WTC11 (cell line): ENCODE data around the gene GPATCH8. TPM values are rescaled to one million over a fixed set of nuclear protein-coding genes. Genes with fewer than 3 reads are reported as not detected.
A peak's percentile ranks its signal among the peaks of the same experiment; 100 is the strongest.

Source experiments
- AR ChIP-seq: fragments of 250-450 bp; sonication (Bioruptor Pico); IDR thresholded peaks from 2 replicates; pipeline ENCODE4 v1.9.0; 2021; ENCODE audit warnings: mild to moderate bottlenecking
- ATF1 ChIP-seq: sonication (generic); formaldehyde crosslinking; IDR thresholded peaks from 2 replicates; pipeline ENCODE4 v1.8.1; 2023; ENCODE audit warnings: mild to moderate bottlenecking, moderate library complexity, missing genetic modification reagents
- CREB1 ChIP-seq: sonication (generic); formaldehyde crosslinking; IDR thresholded peaks from 2 replicates; pipeline ENCODE4 v1.8.0; 2023; ENCODE audit warnings: mild to moderate bottlenecking, missing genetic modification reagents
- CREM ChIP-seq: sonication (generic); formaldehyde crosslinking; IDR thresholded peaks from 2 replicates; pipeline ENCODE4 v1.8.1; 2022; ENCODE audit warnings: mild to moderate bottlenecking, missing genetic modification reagents, moderate library complexity
- E2F1 ChIP-seq: sonication (generic); formaldehyde crosslinking; IDR thresholded peaks from 2 replicates; pipeline ENCODE4 v1.8.0; 2022; ENCODE audit warnings: mild to moderate bottlenecking, missing genetic modification reagents
- E2F4 ChIP-seq: sonication (generic); formaldehyde crosslinking; IDR thresholded peaks from 2 replicates; pipeline ENCODE4 v1.8.1; 2022; ENCODE audit warnings: low read depth, mild to moderate bottlenecking, moderate library complexity, missing genetic modification reagents, borderline replicate concordance
- ELF4 ChIP-seq: sonication (generic); formaldehyde crosslinking; IDR thresholded peaks from 2 replicates; pipeline ENCODE4 v1.8.1; 2022; ENCODE audit warnings: low read depth, mild to moderate bottlenecking, moderate library complexity, missing genetic modification reagents
- FOXJ3 ChIP-seq: sonication (generic); formaldehyde crosslinking; IDR thresholded peaks from 2 replicates; pipeline ENCODE4 v1.9.0; 2021; ENCODE audit warnings: missing genetic modification reagents, mild to moderate bottlenecking, borderline replicate concordance
- FOXK1 ChIP-seq: sonication (generic); formaldehyde crosslinking; IDR thresholded peaks from 2 replicates; pipeline ENCODE4 v1.8.0; 2022; ENCODE audit warnings: mild to moderate bottlenecking, moderate library complexity, missing genetic modification reagents
- FOXP1 ChIP-seq: sonication (generic); formaldehyde crosslinking; IDR thresholded peaks from 2 replicates; pipeline ENCODE4 v1.8.0; 2022; ENCODE audit warnings: missing genetic modification reagents, mild to moderate bottlenecking, moderate library complexity, borderline replicate concordance
- GTF2I ChIP-seq: fragments of 250-450 bp; sonication (Bioruptor Pico); conservative IDR thresholded peaks from 2 replicates; pipeline ENCODE4 v1.4.0; 2021; ENCODE audit warnings: mild to moderate bottlenecking
- KAT7 ChIP-seq: sonication (generic); formaldehyde crosslinking; IDR thresholded peaks from 2 replicates; pipeline ENCODE4 v1.8.1; 2023; ENCODE audit warnings: missing genetic modification reagents, mild to moderate bottlenecking, borderline replicate concordance
- MXD4 ChIP-seq: fragments of 250-450 bp; sonication (Bioruptor Pico); IDR thresholded peaks from 2 replicates; pipeline ENCODE4 v1.8.0; 2021; ENCODE audit warnings: mild to moderate bottlenecking, moderate library complexity, borderline replicate concordance
- MYBL2 ChIP-seq: sonication (generic); formaldehyde crosslinking; IDR thresholded peaks from 2 replicates; pipeline ENCODE4 v1.8.1; 2023; ENCODE audit warnings: mild to moderate bottlenecking, moderate library complexity, missing genetic modification reagents
- NFATC4 ChIP-seq: fragments of 250-450 bp; sonication (Bioruptor Pico); IDR thresholded peaks from 2 replicates; pipeline ENCODE4 v1.9.0; 2021; ENCODE audit warnings: mild to moderate bottlenecking
- NFYB ChIP-seq: sonication (generic); formaldehyde crosslinking; conservative IDR thresholded peaks from 2 replicates; pipeline ENCODE4 v1.8.0; 2022; ENCODE audit warnings: low read depth, missing genetic modification reagents
- NR3C1 ChIP-seq: sonication (generic); formaldehyde crosslinking; conservative IDR thresholded peaks from 2 replicates; pipeline ENCODE4 v1.8.1; 2023; ENCODE audit warnings: low read depth, mild to moderate bottlenecking, missing genetic modification reagents
- PREB ChIP-seq: sonication (generic); formaldehyde crosslinking; IDR thresholded peaks from 2 replicates; pipeline ENCODE4 v1.8.1; 2022; ENCODE audit warnings: mild to moderate bottlenecking, missing genetic modification reagents, moderate library complexity, borderline replicate concordance
- RELA ChIP-seq: sonication (generic); formaldehyde crosslinking; IDR thresholded peaks from 2 replicates; pipeline ENCODE4 v1.8.1; 2022; ENCODE audit warnings: missing genetic modification reagents, mild to moderate bottlenecking, borderline replicate concordance
- RORB ChIP-seq: fragments of 250-450 bp; sonication (Bioruptor Pico); IDR thresholded peaks from 2 replicates; pipeline ENCODE4 v1.9.0; 2021; ENCODE audit warnings: mild to moderate bottlenecking
- SOX15 ChIP-seq: fragments of 250-450 bp; sonication (Bioruptor Pico); IDR thresholded peaks from 2 replicates; pipeline ENCODE4 v1.9.0; 2021; ENCODE audit warnings: mild to moderate bottlenecking
- SP1 ChIP-seq: sonication (generic); formaldehyde crosslinking; conservative IDR thresholded peaks from 2 replicates; pipeline ENCODE4 v1.8.1; 2022; ENCODE audit warnings: missing genetic modification reagents
- TEAD1 ChIP-seq: sonication (generic); formaldehyde crosslinking; IDR thresholded peaks from 2 replicates; pipeline ENCODE4 v1.8.0; 2022; ENCODE audit warnings: mild to moderate bottlenecking, missing genetic modification reagents
- ZNF121 ChIP-seq: sonication (generic); formaldehyde crosslinking; IDR thresholded peaks from 2 replicates; pipeline ENCODE4 v1.8.0; 2023; ENCODE audit warnings: missing genetic modification reagents
- ZNF219 ChIP-seq: sonication (generic); formaldehyde crosslinking; IDR thresholded peaks from 2 replicates; pipeline ENCODE4 v1.8.0; 2023; ENCODE audit warnings: missing genetic modification reagents, mild to moderate bottlenecking, borderline replicate concordance
- ZNF232 ChIP-seq: sonication (generic); formaldehyde crosslinking; IDR thresholded peaks from 2 replicates; pipeline ENCODE4 v1.8.0; 2022; ENCODE audit warnings: mild to moderate bottlenecking, missing genetic modification reagents
- ZNF396 ChIP-seq: fragments of 250-450 bp; sonication (Bioruptor Pico); IDR thresholded peaks from 2 replicates; pipeline ENCODE4 v1.8.0; 2021; ENCODE audit warnings: mild to moderate bottlenecking, moderate library complexity, borderline replicate concordance
- ZNF423 ChIP-seq: fragments of 250-450 bp; sonication (Bioruptor Pico); IDR thresholded peaks from 2 replicates; pipeline ENCODE4 v2.1.2; 2022; ENCODE audit warnings: mild to moderate bottlenecking, moderate library complexity
- ZNF425 ChIP-seq: fragments of 250-450 bp; sonication (Bioruptor Pico); conservative IDR thresholded peaks from 2 replicates; pipeline ENCODE4 v1.9.0; 2021; ENCODE audit warnings: mild to moderate bottlenecking
- ZNF671 ChIP-seq: fragments of 250-450 bp; sonication (Bioruptor Pico); IDR thresholded peaks from 2 replicates; pipeline ENCODE4 v1.8.0; 2021; ENCODE audit warnings: mild to moderate bottlenecking
- total RNA-seq: library from RNA; stranded (reverse); gene quantifications from 3 replicates; pipeline ENCODE4 v1.2.3, GENCODE V29; 2021
- TF ChIP-seq, protein P1 (sequence below): sonication (generic); formaldehyde crosslinking; IDR thresholded peaks from 2 replicates; pipeline ENCODE4 v1.8.1; 2023; ENCODE audit warnings: mild to moderate bottlenecking, moderate library complexity, missing genetic modification reagents

GPATCH8 gene
- total RNA-seq, 1 experiment from 2014 or later: 51.9 TPM

DNA sequence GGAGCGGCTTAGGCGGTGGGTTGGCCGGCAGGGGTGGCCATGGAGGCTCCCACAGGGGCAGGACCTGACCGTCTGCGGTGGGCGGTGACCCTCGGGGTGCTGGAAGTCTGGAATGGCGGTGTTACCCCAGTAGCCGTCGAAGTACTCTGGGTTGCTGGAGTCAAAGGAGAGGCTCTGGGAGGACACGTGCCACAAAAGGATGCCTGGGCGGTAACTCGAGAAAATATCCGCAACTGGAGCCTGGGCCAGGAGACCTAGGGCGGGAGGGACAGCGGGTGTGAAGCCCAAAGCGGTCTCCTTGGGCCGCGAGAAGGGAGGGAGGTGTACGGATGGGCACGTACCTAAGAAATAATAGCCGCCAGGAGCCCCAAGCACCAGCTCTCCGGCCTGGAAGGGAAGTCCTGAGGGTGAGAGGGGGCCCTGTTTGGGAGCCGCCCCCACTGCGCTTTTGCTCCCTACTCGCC lies 118.4 kb downstream of the GPATCH8 start (continued):
- TF ChIP-seq, protein P1, sequence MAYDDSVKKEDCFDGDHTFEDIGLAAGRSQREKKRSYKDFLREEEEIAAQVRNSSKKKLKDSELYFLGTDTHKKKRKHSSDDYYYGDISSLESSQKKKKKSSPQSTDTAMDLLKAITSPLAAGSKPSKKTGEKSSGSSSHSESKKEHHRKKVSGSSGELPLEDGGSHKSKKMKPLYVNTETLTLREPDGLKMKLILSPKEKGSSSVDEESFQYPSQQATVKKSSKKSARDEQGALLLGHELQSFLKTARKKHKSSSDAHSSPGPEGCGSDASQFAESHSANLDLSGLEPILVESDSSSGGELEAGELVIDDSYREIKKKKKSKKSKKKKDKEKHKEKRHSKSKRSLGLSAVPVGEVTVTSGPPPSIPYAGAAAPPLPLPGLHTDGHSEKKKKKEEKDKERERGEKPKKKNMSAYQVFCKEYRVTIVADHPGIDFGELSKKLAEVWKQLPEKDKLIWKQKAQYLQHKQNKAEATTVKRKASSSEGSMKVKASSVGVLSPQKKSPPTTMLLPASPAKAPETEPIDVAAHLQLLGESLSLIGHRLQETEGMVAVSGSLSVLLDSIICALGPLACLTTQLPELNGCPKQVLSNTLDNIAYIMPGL: no peak
- TF ChIP-seq SP1 (CRISPR knock-in tag) (peak; percentile 70), GTF2I (CRISPR knock-in tag) (no peak), FOXK1 (CRISPR knock-in tag) (peak; percentile 63; the same call in 1 of the 2 replicates), ELF4 (CRISPR knock-in tag) (no peak), MXD4 (CRISPR knock-in tag) (no peak), ZNF396 (CRISPR knock-in tag) (no peak), ZNF425 (CRISPR knock-in tag) (no peak), ZNF671 (CRISPR knock-in tag) (no peak), KAT7 (CRISPR knock-in tag) (no peak; the same call in 1 of the 2 replicates), TEAD1 (CRISPR knock-in tag) (0 out of 2 replicates have a peak, but pooled peaks have one; percentile 11), ATF1 (CRISPR knock-in tag) (no peak), NFYB (CRISPR knock-in tag) (no peak), ZNF232 (CRISPR knock-in tag) (no peak), CREB1 (CRISPR knock-in tag) (no peak), E2F1 (CRISPR knock-in tag) (0 out of 2 replicates have a peak, but pooled peaks have one; percentile 8), AR (CRISPR knock-in tag) (no peak), SOX15 (CRISPR knock-in tag) (no peak), RELA (no peak), CREM (CRISPR knock-in tag) (no peak), PREB (no peak), ZNF121 (CRISPR knock-in tag) (no peak), RORB (CRISPR knock-in tag) (no peak), FOXP1 (CRISPR knock-in tag) (peak; percentile 89), ZNF219 (CRISPR knock-in tag) (0 out of 2 replicates have a peak, but pooled peaks have one; percentile 35), FOXJ3 (CRISPR knock-in tag) (no peak), E2F4 (CRISPR knock-in tag) (peak; percentile 65; the same call in 1 of the 2 replicates), NFATC4 (CRISPR knock-in tag) (no peak), ZNF423 (CRISPR knock-in tag) (no peak; the same call in 1 of the 2 replicates), MYBL2 (CRISPR knock-in tag) (peak; percentile 77; the same call in 1 of the 2 replicates), NR3C1 (no peak)
